ENCODE measurements around the gene PARD3. TPM values are rescaled to one million over a fixed set of nuclear protein-coding genes. Genes with fewer than 3 reads are reported as not detected.

PARD3 gene
- total RNA-seq, 1 experiment from 2014 or later = 51.8 TPM

GRCh38 chr10:34627741-34628140 lies 187.4 kb downstream of the PARD3 start:
- Mint-ChIP-seq H3K27me3 (ENCODE audit: low read depth) (no peaks in the 10 kb centered on the region), H3K4me1 (peaks cover 21% of the 10 kb centered on the region), H3K9me3 (no peaks in the 10 kb centered on the region), H3K36me3 (no peaks in the 10 kb centered on the region), H3K4me3 (no peak overlapping the region), H3K27ac (no peak overlapping the region)
- ChIA-PET POLR2A (no interaction called here), CTCF (interaction anchor here (1.0 kb wide), 1 partner anchor 9 kb away, joined by 3 read pairs; no protein-coding TSS in a partner anchor)
- ATAC-seq (no peak), DNase-seq (ENCODE audit: low spot score) (no peak)
- no peak for TF ChIP-seq IRF2 (CRISPR knock-in tag; IDR thresholded peaks at IDR 0.05; ENCODE audit: borderline replicate concordance, low read depth)
- no peak for TF ChIP-seq ZNF396 (CRISPR knock-in tag; IDR thresholded peaks at IDR 0.05; ENCODE audit: borderline replicate concordance)

GRCh38 chr10:34627331-34627730 lies 187.8 kb downstream of the PARD3 start:
- ChIA-PET POLR2A (no interaction called here), CTCF (no interaction called here)
- no peaks in the 10 kb centered on the region for H3K36me3 Mint-ChIP-seq
- DNase-seq (ENCODE audit: low spot score) (no peak), ATAC-seq (no peak)
- TF ChIP-seq ZNF423 (CRISPR knock-in tag; IDR thresholded peaks at IDR 0.05) (no peak), NFE2L1 (CRISPR knock-in tag; IDR thresholded peaks at IDR 0.05) (no peak), STAT6 (CRISPR knock-in tag; conservative IDR thresholded peaks at IDR 0.05; ENCODE audit: low read depth) (no peak), USF1 (CRISPR knock-in tag; IDR thresholded peaks at IDR 0.05) (no peak), ATF3 (CRISPR knock-in tag; conservative IDR thresholded peaks at IDR 0.05) (no peak), HMGA2 (CRISPR knock-in tag; IDR thresholded peaks at IDR 0.05) (no peak), CREB1 (CRISPR knock-in tag; IDR thresholded peaks at IDR 0.05) (no peak), TCF7 (CRISPR knock-in tag; IDR thresholded peaks at IDR 0.05; ENCODE audit: low read depth) (no peak), ELF4 (CRISPR knock-in tag; IDR thresholded peaks at IDR 0.05; ENCODE audit: low read depth) (no peak), PRDM15 (CRISPR knock-in tag; IDR thresholded peaks at IDR 0.05) (no peak), GABPB1 (CRISPR knock-in tag; IDR thresholded peaks at IDR 0.05) (no peak), EMX1 (CRISPR knock-in tag; IDR thresholded peaks at IDR 0.05) (no peak), GTF2I (CRISPR knock-in tag; conservative IDR thresholded peaks at IDR 0.05) (no peak), JUN (CRISPR knock-in tag; IDR thresholded peaks at IDR 0.05) (no peak), KAT7 (CRISPR knock-in tag; IDR thresholded peaks at IDR 0.05; ENCODE audit: borderline replicate concordance) (no peak)
- H3K27me3 Mint-ChIP-seq (ENCODE audit: low read depth) = no peaks in the 10 kb centered on the region
- H3K4me1 Mint-ChIP-seq = peaks cover 22% of the 10 kb centered on the region
- no peaks in the 10 kb centered on the region for H3K9me3 Mint-ChIP-seq
- H3K4me3 Mint-ChIP-seq = no peak overlapping the region
- no peak overlapping the region for H3K27ac Mint-ChIP-seq
